CD4-positive, alpha-beta T cell treated with Interferon alpha-2 for 1 hour (primary cell): ENCODE measurements around the gene AP5B1.
"Not testable (repeated sequence)": the region's sequence is repeated elsewhere in the genome, so short reads cannot be mapped to it uniquely, and the experiment has no call there.

Experiments used
- DNase-seq, 2 donors: peaks; one replicate each; pipeline ENCODE4 v3.0.0-alpha.2; 2020 to 2022

The AP5B1 gene

DNA sequence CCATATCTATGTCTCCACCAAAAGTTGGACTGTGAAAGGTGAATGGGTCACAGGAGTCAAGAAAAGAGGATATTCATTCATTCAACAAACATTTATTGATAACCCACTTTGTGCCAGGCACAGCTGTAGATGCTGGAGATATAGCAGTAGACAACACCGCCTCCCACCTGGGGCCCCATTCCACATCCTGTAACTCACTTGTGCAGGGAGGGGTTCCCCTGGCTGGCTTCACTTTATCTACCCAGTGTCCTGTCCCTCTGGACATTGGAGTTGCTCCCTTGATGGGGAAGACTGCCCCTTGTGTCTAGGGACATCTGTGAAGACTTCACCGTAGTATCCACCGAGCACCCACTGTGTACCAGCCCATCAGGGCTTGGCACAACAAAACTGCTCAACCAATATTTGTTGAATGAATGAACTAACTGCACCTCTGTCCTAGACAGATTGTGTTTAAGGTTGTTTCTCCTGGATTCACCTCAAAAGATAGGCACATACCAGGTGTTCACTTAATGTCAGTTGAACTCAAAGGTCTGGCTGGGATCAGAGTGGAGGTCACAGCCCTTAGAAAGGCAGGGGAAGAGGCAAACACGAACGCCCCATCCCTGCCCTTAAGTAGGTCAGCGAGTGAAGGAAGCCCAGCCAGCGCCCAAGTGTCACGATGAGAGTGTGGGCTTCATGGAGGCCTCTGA lies 4.7 kb upstream of the AP5B1 start:
- no peak for DNase-seq

GRCh38 chr11:65782816-65783228 lies 2.0 kb upstream of the AP5B1 start:
- no peak for DNase-seq

DNA sequence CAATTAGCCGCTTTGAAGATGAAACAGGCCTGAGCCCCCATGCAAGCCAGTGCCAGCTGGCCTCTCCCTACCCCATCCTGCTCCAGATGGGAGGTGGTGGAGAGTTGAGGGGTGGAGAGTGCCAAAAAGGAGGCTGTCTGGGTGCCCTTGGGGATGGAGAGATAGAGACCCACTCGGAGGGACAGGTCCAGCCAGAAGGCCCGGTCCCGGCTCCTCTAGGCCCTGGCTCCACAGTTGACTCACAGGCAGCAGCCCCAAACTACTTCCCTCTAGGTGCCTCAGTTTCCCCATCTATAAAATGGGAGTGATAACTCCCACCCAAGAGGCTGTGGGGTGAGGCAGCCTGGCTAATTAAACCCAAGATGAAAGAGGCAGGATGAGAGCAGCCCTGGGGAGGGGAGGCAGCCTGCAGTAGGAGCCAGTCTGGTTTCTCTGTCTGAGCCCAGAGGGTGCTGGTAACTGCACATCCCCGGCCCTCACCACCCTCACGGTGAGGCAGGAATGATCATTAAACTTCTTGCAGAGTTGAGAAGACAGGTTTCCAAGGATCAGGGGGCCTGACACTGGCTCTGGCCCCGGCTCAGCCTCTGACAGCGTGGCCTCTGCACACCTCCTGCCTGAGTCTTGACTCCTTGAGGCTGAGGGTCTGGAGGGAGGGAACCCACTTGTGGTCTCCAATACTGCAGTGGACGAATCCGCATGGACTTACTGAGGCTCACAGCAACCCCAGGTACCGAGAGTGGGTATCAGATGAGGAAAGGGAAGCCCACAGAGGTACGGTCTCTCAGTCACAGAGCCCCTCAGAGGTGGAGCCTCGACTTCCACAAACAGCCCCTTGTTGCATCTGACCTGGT lies 1.4 kb upstream of the AP5B1 start:
- DNase-seq = no peak

DNA sequence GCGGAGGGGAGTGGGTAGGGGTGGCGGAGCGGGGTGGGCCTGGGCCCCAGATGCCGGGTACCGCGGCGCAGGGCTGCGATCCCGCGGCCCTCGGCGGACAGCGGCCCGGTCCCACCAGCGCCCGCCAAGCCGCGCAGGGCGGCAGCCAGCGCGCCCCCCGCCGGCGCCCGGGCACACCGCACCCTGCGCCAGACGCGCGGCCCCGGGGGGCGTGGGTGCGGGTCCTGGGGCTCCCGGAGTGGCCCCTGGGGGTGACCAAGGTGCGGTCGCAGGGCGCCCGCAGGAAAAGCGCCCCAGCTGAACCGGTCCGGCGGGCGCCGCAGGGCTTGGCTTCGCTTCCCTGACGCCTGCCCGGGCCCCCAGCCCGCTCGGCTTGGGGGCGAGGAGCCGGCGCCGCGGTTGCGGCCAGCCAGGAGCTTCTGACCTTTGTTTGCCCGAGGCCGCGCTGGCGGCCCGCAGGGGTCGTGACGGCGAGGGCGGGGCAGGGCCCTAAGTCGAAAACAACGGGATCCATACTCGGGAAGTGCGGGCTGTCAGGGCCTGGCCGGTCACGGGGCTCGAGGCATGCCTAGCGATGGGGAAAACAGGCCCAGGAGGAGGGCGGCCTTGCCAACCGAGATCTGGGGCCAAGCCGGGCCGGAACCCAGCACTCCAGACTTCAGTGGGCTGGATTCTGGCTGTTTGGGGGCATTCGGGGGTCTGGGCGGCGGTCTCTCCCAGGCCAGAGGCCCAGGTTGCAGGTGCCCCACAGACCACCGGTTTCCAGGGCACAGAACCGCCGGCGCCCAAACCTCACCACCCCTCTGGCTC lies 581 bp upstream of the AP5B1 start:
- DNase-seq = no peak

- peak; percentile 79 to 82 for DNase-seq
Measured at GRCh38 chr11:65779919-65780769, 632 bp downstream of the AP5B1 start.

DNA sequence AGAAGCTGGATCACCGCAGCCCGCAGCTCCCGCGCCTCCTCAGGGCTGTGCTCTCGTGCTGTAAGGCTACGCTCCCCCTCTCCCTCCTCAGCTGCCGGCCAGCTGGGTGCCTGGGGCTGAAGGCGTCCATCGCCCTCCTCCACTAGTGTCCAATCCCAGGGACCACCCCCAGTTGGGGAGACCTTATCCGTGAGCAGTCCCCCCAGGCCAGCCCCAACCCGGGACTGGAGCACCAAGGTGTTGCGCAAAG lies 1.2 kb downstream of the AP5B1 start:
- no peak for DNase-seq

DNA sequence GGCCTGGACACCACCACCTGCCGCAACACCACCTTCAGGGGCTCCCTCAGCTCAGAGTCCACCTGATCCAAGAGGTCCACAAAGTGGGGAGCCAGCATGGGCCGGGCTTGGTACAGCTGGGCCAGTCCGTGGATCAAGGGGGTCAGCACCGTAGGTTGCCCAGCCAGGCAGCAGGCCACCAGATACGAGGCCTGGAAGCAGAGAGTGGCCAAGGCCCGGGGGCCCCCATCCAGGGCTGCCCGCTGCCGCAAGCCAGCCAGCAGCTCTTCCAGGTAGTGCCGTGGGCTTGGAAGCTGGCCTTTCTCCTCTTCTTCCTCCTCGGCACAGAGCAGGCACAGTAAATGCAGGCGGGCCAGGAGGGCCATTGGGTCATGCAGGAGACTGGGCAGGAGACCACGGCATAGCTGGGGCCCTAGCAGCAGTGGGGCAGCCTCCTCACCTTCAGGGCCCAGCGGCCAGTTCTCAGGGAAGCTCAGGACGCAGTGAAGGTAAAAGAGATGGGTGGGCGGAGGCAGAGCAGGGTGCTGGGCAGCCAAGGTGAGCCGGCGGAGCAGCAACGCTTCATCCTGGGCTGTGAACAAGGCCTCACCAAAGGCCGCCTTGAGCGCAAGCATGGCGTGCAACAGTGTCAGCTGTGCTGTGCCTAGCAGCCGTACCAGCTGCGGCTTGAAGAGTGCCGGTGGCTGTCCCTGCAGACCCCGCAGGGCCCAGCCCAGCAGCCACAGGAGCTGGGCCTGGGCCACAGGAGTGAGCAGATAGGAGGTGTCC lies 1.7 kb downstream of the AP5B1 start:
- no peak for DNase-seq

DNA sequence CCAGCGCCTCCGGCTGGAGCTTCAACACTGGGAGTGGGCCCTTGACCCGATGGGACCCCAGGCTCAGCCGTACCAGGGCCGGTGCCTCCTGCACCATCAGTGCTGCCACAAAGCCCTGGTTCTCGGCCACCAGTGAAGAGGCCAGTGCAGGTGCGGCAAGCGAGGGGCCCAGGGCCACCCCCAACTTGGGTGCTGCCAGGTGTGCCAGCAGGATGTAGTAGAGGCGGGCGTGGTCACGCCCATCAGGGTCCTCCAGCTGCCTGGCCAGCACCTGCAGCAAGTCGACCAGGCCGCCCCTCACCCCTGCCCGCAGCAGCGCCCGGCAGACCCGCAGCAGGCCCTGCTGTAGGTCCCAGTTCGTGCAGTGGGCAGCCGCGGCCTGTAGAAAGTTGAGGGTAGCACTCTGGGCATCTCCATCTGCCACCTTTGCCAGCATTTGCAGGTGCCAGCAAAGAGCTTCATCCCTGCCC lies 2.3 kb downstream of the AP5B1 start:
- DNase-seq = no peak

- no peak for DNase-seq
Measured at GRCh38 chr11:65777821-65778361, 2.9 kb downstream of the AP5B1 start.

- DNase-seq = no peak
Measured at GRCh38 chr11:65777241-65777640, 3.5 kb downstream of the AP5B1 start.

GRCh38 chr11:65776710-65777141 lies 4.0 kb downstream of the AP5B1 start:
- DNase-seq = no peak

DNA sequence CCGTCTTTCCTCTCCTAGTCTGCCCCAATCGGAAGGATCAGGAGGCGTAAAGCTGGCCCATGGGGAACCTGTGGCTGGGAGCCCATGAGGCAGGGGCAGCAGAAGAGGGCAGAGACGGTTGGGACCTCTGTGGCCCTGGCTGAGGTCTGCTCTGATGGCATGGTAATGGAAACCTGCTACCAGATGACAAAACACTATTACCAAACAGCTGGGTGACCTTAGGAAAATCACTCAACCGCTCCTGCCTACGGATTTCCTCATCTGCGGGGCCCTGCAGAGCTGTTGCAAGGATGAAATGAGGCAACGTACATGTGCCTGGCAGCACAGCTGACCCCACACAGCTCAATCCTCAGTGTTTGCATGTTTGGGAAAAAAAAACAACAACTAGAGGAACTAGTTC lies 4.6 kb downstream of the AP5B1 start:
- DNase-seq = peak in 1 of 2 donors; percentile 67

DNA sequence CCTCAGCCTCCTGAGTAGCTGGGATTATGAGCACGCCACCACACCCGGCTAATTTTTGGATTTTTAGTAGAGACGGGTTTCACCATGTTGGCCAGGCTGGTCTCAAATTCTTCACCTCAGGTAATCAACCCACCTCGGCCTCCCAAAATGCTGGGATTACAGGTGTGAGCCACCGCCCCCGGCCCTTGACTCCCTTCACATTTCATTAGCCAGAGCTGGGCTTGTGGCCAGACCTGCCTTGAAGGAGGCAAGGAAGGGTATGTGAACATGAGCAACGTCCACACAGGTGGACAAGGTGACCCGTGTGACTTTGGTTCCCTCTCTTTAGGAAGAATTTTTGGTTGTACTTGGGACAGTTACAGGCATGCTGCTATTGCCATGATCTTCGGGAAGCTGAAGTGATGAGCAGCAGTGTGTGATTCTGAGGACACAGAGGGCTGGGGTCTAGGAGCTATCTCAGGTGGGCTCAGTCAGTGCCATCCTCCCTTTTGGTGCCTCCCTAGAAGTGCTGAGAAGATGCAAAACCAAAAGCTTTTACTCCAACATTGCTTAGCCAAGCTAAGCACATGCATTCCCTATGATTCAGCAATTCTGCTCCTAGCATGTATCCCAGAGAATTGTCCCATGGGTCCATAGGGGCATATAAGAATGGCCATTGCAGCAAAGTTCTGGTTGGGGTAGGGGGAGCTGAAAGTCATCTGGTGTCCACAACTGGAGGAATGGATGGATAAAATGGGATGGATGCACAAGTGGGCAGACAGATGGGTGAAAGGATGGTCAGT lies 6.1 kb downstream of the AP5B1 start:
- no peak for DNase-seq

DNA sequence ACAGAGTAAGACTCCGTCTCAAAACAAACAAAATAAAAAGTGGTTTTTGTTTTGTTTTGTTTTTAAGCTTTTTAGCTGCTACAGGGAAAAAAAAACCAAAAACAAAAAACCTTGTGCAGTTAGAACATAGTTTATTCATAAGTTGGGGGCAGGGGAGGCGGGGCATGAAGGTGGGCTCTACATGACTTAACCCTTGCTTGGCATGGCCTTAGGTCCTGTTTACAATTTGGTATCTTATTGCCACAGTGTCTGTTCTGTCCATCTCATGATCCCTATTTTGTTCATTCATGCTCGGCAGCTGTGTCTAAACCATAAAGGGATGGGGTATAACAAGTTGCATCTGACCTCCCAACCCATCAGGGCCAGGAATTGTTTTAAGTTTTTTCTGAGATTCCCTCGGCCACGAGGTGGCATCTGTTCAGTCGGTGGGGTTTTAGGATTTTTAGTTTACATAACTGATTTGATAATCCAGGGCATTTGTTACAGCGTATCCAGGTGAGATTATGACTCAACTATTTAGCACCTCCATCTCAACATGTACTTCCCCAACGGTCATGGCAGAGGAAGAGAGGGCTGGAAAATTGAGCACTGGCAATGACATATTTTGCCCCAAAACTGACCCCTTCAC lies 6.9 kb downstream of the AP5B1 start:
- DNase-seq = no peak

GRCh38 chr11:65771589-65772112 lies 9.1 kb downstream of the AP5B1 start:
- DNase-seq = no peak

- no peak for DNase-seq
Measured at GRCh38 chr11:65770951-65771567, 9.7 kb downstream of the AP5B1 start.

DNA sequence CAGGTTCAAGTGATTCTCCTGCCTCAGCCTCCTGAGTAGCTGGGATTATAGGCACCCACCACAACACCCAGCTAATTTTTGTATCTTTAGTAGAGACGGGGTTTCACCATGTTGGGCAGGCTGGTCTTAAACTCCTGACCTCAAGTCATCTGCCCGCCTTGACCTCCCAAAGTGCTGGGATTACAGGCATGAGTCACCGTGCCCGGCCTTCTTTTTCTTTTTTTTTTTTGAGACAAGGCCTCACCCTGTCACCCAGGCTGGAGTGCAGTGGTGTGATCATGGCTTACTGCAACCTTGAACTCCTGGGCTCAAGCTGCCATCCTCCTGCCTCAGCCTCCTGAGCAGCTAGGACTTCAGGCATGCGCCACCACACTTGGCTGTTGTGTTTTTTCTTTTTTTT lies 13.0 kb downstream of the AP5B1 start:
- not testable (repeated sequence) for DNase-seq

DNA sequence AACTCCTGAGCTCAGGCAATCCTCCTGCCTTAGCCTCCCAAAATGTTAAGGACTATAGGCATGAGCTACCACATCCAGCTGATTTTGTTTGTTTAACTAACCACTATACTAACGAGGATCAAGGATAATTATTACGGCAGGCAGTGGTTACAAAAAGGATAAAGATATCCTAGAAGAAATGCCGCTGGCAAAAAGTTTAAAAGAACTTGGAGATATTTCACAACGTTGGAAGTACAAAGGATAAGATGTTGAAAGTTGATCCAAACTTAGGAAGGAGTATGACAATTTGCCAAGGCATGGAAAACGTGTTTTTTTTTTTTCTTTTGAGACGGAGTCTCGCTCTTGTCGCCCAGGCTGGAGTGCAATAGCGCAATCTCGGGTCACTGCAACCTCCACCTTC lies 13.4 kb downstream of the AP5B1 start:
- no peak for DNase-seq

GRCh38 chr11:65766535-65766934 lies 14.2 kb downstream of the AP5B1 start:
- no peak for DNase-seq

DNA sequence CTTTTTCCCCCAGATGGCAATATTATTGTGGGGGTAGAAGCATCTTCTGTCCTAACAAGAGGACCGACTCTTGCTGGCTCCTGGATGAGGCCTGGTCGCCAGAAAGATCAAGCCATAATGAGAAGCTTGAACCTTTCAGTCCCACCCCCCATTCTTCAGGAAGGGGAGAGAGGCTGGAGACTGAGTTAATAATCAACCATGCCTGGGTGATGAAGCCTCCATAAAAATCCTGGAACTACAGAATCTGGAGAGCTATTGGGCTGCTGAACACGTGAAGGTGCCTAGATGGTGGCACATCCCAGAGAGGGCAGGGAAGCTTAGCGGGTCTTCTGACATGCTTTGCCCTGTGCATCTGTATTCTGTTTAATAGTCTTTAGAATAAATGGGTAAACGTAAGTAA lies 16.3 kb downstream of the AP5B1 start:
- no peak for DNase-seq
